Left lung (tissue), 10 donors: ENCODE data around the gene LPO. TPM values are rescaled to one million over a fixed set of nuclear protein-coding genes. Genes with fewer than 3 reads are reported as not detected.

ENCODE experiments used
- ATAC-seq: fragments of 200-7000 bp; cut with Tn5 transposase; one replicate; pipeline ENCODE4 v1.9.1; 2020; ENCODE audit warnings: moderate library complexity
- DNase-seq, 4 donors: peaks; one replicate each; pipeline ENCODE4 v3.0.0-alpha.2; 2013 to 2020
- H3K27ac ChIP-seq, 2 donors: fragments of 200-600 bp; sonication (generic) in 1 of 2; one replicate each; pipeline versions ENCODE4 v1.5.0 to v1.8.0; 2020 to 2021
- H3K27me3 ChIP-seq, 2 donors: fragments of 200-600 bp; sonication (generic) in 1 of 2; one replicate each; pipeline versions ENCODE4 v1.5.0 to v1.8.0; 2020 to 2021
- H3K36me3 ChIP-seq, 2 donors: fragments of 200-600 bp; sonication (generic) in 1 of 2; one replicate each; pipeline versions ENCODE4 v1.5.0 to v1.8.0; 2020 to 2021
- H3K4me1 ChIP-seq, 2 donors: fragments of 200-600 bp; one replicate each; pipeline ENCODE4 v1.8.0; 2021
- H3K4me3 ChIP-seq, 2 donors: fragments of 200-600 bp; sonication (generic) in 1 of 2; one replicate each; pipeline versions ENCODE4 v1.5.0 to v1.8.0; 2020 to 2021; ENCODE audit warnings: mild to moderate bottlenecking in 1 of 2
- H3K9me3 ChIP-seq, 2 donors: fragments of 200-600 bp; sonication (generic) in 1 of 2; one replicate each; pipeline versions ENCODE4 v1.5.0 to v1.8.0; 2020 to 2021
- CTCF ChIP-seq, 2 donors: fragments of 200-600 bp; sonication (generic) in 1 of 2; IDR thresholded peaks; one replicate each; pipeline versions ENCODE4 v1.5.0 to v1.8.0; 2021; ENCODE audit warnings: antibody characterized with exemption in 2 of 2
- intact Hi-C, 2 donors: fragments of 100-400 bp; cut with DNase I; formaldehyde crosslinking; loops; one replicate each; pipeline versions ENCODE4 v1.11.2 to v1.14.2; 2022
- polyA plus RNA-seq, 6 donors: library from polyadenylated mRNA; unstranded; fragments of 120-200 nt; gene quantifications; one replicate each; pipeline ENCODE4 v1.2.1, GENCODE V29; 2013; ENCODE audit not compliant: insufficient read length in 6 of 6
- total RNA-seq, 2 donors: library from RNA; stranded (reverse); fragmentation: NEBNext Ultra II Directional; extraction: Animal tissue kit (Norgen Biotek cat#: 25700); gene quantifications; one replicate each; pipeline ENCODE4 v1.2.1, GENCODE V29; 2021
- donor health status: DM: no; HTN: yes; CAD: no.
- donor health status: DM: no; HTN: no; CAD: no.

The LPO gene
- total and polyA plus RNA-seq, 8 donors: 0.10 to 0.24 (median 0.14) TPM; not detected in 1

- DNase-seq (no peak), ATAC-seq (no peak)
- no peak overlapping the region for H3K4me3 ChIP-seq
- H3K27me3 ChIP-seq: peaks cover 10 to 50% of the 10 kb centered on the region in 2 donors
- no peak for TF ChIP-seq CTCF (IDR thresholded peaks at IDR 0.05)
- no peak overlapping the region for H3K27ac ChIP-seq
- H3K36me3 ChIP-seq: no peaks in the 10 kb centered on the region
- intact Hi-C loops: no loop called here
- H3K9me3 ChIP-seq: no peaks in the 10 kb centered on the region
- H3K4me1 ChIP-seq: peaks cover 0 to 10% of the 10 kb centered on the region in 2 donors
These were observed 52.9 kb downstream of the LPO start for GRCh38 chr17:58291246-58291645.

- H3K4me1 ChIP-seq: peaks cover 0 to 10% of the 10 kb centered on the region in 2 donors
- H3K27ac ChIP-seq: no peak overlapping the region
- no peaks in the 10 kb centered on the region for H3K9me3 ChIP-seq
- peaks cover 5 to 22% of the 10 kb centered on the region in 2 donors for H3K27me3 ChIP-seq
- DNase-seq (no peak), ATAC-seq (no peak)
- TF ChIP-seq CTCF (IDR thresholded peaks at IDR 0.05): no peak
- H3K4me3 ChIP-seq: no peak overlapping the region
- no peaks in the 10 kb centered on the region for H3K36me3 ChIP-seq
- intact Hi-C loops: no loop called here
These were observed 55.6 kb downstream of the LPO start for GRCh38 chr17:58294034-58294433.

GRCh38 chr17:58300336-58300735 lies 62.0 kb downstream of the LPO start:
- ATAC-seq (no peak), DNase-seq (no peak)
- TF ChIP-seq CTCF (IDR thresholded peaks at IDR 0.05): no peak
- no peak overlapping the region for H3K27ac ChIP-seq
- no peak overlapping the region for H3K4me3 ChIP-seq
- peaks cover 0 to 10% of the 10 kb centered on the region in 2 donors for H3K4me1 ChIP-seq
- intact Hi-C loops: no loop called here
- H3K9me3 ChIP-seq: no peaks in the 10 kb centered on the region
- H3K36me3 ChIP-seq: no peaks in the 10 kb centered on the region
- no peaks in the 10 kb centered on the region for H3K27me3 ChIP-seq

GRCh38 chr17:58301504-58302150 lies 63.2 kb downstream of the LPO start:
- TF ChIP-seq CTCF (IDR thresholded peaks at IDR 0.05): no peak
- DNase-seq (no peak), ATAC-seq (no peak)
- Histone ChIP-seq H3K4me1 (peaks cover 0 to 10% of the 10 kb centered on the region in 2 donors), H3K4me3 (no peak overlapping the region), H3K36me3 (no peaks in the 10 kb centered on the region), H3K27ac (no peak overlapping the region), H3K9me3 (no peaks in the 10 kb centered on the region), H3K27me3 (peaks cover 0 to 4% of the 10 kb centered on the region in 2 donors)
- intact Hi-C loops: no loop called here

- no peak for ATAC-seq
- no peak overlapping the region for H3K27ac ChIP-seq
- H3K36me3 ChIP-seq: no peaks in the 10 kb centered on the region
- no peak overlapping the region for H3K4me3 ChIP-seq
- peaks cover 0 to 10% of the 10 kb centered on the region in 2 donors for H3K4me1 ChIP-seq
- no peaks in the 10 kb centered on the region for H3K9me3 ChIP-seq
- DNase-seq: no peak
- no peak for TF ChIP-seq CTCF (IDR thresholded peaks at IDR 0.05)
- peaks cover 0 to 4% of the 10 kb centered on the region in 2 donors for H3K27me3 ChIP-seq
- intact Hi-C loops: no loop called here
These were observed 64.0 kb downstream of the LPO start for GRCh38 chr17:58302171-58302918.
